Activated CD4-positive, alpha-beta T cell treated with anti-CD3 and anti-CD28 coated beads, Interleukin-2, amount 50 U/mL, for 16 hours (primary cell): Measurements from ENCODE around the gene DCLK3.

Source experiments
- DNase-seq: peaks from one replicate; pipeline ENCODE4 v3.0.0-alpha.2; 2020

The DCLK3 gene

DNA sequence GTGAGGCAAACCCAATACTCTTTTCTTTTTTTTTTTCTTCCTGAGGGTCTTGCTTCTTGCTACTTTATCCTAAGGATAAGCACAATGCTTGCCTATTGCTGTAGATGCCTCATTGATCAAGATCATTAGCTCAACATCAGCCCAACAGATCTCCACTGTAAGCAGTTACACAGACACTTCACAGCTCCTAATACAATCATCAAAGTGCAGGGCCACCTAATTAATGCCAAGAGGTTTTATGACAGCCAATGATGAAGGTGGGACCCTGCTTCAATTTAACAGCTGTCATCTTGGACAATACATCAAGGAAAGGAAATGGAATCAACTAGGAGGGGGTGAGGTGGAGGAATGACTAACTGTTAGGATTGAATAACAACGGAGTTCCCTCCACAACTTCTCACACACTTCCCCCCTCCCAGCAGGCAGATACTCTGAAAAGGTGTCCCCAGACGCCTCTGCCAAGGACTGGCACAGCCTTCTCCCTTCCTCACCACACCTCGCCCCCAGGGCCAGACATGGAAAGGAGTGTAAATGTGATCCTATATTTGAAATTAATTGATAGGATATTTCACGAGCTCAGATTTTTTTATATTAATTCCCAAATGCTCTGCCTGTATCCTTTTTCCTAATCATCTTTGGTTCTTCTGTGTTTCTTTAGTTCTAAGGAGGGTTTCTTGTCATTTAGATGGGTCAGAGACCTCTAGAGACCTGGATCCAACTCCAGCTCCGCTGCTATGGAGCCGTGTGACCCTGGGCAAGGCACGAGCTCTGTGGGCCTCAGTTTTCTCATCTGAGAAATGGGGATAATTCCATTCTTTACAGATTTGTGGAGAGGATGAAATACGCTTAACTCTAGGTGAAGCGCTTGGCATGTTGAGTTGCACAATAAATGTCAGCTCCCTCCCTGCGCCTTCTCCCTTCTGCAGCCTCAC, 1.2 kb downstream of the DCLK3 start:
- no peak for DNase-seq

DNA sequence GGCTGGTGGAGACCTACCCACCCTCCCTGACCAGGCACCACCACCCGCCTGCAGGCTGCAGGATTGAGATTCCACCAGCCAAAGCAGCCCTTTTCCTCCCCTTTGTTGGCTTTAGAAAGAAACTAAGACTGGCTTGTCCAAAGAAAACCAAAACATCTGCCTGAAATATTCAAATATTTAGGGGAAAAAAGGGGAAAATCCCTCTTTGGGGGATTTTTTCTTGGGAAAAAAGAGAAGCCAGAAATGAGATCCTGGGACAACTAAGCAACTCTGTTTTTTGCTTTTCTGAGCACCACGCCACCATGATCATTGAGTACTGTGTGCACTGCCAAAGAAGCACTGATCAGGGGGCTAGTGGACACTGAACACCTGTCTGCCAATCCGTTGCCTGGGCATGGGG, 2.6 kb downstream of the DCLK3 start:
- no peak for DNase-seq

DNA sequence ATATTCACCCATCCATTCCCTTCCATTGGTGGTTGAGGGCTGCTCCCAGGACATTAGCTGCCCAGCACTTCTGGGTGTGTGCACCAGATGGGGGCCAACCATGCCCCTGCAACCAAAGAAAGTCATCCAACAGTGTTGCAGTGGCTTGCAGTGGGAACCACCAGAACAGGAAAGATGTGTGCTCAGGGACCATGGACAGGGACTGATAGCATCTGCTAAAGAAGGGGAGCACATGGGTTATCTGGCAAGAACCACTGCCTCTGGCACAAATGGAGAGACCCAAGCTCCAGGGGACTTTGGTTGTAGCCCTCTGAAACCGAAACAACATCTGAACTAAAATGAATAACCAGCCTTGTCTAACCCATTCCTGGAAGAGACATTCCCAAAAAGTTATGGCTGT, 8.1 kb downstream of the DCLK3 start:
- no peak for DNase-seq

DNA sequence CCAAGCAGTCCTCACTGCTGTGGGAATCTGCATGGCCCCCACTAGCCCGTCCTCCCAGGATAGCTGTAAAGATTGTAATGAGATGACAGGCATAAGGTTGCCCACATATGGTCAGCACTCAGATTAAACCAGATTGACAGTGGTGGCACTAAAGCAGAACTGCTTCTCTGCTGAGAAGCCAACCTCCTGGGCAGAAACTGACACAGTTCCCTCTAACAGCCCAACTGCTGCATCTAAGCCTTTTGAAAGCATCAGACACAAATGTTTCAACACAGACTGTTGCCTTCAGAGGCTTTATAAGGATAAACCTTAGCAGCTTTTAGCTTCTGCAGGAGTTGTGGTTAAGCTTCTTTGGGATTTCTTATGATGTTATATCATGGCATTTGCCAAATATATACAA, 13.0 kb downstream of the DCLK3 start:
- DNase-seq: no peak

DNA sequence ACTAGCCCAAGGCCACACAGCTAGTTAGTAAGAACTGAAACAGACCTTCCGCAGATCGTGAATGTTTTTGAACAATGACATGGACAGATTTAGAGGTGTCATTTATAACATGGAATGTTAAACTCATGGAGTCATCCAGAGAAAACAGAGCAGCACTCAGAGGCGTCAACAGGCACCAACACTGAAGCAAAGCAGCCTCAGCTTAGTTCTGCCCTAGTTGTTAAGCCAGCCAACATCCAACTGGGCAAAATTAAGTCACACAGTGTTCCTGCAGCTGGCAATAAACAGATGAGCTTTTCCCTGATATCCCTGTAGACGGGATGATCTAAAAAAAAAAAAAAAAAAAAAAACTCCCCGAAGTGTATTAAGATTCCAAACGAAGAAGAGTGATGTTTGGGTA, 13.6 kb downstream of the DCLK3 start:
- no peak for DNase-seq

DNA sequence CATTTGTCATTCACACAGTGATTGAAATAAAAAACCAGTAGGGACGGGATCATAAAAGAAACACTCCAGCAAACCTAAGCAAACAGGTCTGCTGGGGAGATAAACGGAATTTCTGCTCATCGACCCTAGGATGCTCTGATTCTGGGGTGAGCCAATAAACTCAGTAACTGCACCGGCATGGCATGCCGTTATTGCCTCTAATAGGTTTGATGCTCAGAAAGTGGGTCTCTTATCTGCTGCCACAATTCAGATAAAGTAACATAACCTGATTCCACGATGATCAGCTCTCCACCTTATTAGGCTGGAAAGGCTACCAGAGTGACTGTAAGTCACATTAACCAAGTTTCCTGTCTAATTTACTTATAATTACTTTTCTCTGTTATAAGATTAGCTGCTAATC, 19.6 kb downstream of the DCLK3 start:
- no peak for DNase-seq

DNA sequence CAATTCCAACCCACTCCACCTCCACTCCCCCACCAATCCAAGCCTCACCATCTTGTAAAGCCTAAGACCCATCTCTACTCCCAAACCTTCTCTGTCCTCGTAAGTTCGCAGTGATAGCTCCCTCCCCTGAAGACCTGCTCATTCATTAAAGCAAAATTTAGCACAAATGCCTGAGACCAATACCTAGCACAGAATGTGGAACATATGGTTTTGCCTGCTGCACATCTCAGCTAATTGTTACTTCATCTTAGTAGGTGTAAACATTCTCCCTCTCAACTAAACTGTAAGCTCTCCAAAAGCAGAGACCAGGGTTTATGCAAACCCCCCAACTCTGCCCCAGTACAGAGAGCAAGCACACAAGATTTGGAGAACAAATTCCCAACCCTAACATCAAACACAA, 20.5 kb downstream of the DCLK3 start:
- no peak for DNase-seq

DNA sequence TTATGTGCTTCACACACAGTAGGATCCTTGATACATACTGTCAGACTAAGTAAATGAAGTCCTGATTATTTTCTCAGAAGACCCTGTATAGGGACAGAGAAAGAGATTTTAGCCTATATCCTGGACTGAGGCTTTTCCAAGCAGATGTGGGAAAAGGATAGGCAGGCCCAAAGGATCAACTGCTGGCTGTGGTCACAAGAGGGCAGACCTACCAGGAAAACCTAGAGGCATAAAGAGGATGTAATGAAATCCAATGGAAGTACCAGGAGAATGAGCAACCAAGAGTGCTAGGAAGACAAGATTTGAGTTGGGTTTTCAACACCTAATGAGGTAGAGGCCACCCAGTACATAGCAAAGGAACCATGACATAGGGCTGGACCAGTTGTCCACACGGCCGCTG, 23.1 kb downstream of the DCLK3 start:
- no peak for DNase-seq

DNA sequence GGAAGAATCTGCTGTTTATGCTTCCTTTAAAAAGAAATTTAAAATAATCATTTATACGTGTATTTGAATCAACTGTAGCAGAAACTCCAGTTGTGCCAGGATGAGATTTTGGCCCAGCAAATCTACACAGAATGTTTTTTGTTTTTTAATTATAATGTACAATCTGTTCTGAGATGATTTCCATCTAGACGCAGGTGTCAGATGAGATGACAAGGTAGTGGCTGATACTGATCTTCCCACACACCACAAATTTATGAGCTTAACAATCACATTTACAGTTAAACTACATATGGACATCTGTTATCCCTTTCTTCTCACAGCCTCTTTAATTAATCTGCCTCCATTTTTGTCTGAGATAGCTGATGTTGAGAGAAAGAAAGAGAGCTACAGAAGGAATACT, 23.6 kb downstream of the DCLK3 start:
- DNase-seq: no peak

DNA sequence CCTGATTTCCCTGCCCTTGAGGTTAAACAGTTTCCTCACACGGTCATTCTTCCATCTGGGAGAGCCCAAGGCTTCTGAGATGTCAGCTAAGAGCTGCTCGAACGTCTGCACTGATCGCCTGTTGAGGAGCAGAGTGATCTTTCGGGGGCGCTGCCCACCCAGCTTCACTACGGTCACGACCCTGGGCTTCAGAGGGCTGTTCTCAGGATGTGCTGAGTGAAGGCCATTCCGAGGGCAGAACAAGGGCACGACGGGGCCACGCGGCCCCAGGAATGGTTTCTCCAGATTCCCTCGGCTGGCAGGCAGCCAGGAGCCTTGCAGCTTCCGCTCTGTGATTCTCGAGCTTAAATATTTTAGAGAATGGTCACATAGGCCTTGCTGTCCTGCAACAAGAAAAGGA, 25.7 kb downstream of the DCLK3 start:
- DNase-seq: no peak

DNA sequence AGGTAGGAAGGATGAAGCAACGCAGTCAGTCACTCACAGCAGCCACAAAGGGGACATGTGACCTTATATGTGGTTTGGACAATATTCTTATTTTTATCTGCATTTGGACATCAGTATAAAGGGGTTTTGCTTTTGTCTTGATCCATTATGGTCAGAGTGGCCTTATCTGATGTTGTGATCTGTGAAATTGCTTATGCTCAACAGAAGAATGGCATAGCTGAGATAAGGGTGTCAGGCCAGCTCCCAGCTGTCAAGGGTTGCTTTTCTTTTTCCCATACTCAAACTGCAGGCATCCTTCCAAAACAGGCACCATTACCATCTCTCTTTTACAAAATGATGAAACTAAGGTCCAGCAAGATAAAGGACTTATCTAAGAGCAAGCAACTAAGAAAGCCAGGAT, 28.1 kb downstream of the DCLK3 start:
- no peak for DNase-seq

DNA sequence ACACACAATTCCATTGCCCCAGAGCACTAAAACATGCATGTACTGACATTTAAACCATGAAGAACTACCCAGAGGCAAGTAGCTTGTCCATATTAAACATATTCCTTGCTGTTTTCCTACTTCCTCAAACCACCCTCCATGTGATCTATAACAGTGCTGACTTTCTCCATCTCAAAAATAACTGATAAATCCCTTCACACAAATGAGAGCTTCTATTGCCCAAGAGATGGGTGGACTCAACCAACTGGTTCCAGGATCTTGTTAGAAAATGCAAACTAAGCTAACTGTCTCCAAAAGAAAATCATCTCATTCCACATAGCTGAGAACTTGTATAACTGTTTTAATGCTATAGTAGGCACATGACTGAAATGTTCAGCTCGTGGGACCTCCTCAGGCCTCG, 29.6 kb downstream of the DCLK3 start:
- no peak for DNase-seq

DNA sequence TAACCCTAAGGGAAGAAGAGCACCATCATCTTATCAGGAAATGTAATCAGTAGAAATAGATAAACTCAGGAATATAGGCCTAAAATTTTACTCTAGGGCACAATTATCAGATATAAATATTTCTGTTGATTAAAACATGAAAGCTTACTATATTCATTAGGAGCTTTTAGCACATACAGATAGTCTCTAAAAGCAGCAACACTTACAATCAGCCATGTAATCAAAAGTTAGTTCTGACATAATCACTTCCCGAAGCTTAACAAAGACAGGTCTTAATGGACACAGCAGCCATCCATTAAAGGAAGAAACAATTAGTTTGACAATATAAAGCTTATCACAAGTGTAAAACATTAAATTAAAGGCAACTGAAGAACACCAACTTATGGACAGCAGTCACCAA, 30.6 kb downstream of the DCLK3 start:
- DNase-seq: no peak

DNA sequence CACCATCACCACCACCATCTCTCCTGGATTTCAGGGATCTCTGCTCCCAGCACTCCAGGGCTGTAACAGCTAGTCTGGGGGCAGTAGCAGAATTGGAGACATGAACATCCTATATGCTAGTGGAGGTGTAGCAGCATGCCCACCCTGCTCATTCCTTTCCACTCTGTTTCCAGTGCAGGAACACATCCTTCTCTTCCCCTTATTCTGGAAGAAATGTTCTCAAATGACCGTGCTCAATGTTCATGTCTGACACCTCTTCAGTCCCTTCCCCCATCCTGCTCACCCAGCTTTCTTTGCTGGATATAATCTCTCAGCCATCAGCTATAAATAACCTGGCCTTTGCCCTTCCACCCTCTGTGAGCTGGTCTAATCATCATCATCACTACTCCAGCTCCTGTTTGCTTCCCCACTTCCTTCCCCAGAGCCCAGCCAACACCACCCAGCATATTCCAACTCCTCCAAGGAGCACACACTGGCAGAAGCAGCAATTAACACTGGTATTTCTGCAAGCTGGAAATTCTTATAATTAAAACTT, 31.1 kb downstream of the DCLK3 start:
- DNase-seq: no peak

DNA sequence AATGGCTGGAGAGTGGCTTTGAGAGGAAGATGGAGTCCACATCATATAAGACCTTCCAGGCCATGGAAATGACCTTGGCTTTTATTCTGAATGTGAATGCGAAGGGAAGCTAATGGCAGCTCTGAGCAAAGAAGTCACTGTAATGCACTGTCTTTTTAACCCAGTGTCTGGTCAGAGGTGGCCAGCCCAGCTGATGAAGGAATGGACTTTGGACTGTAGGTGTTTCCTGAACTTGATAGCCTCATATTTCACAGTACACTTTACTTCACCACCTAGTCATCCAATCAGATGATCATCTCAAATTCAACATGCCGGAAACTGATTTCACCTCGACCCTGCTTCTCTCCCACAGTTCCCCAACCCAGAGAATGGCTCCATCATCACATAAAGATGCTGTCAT, 33.4 kb downstream of the DCLK3 start:
- no peak for DNase-seq

DNA sequence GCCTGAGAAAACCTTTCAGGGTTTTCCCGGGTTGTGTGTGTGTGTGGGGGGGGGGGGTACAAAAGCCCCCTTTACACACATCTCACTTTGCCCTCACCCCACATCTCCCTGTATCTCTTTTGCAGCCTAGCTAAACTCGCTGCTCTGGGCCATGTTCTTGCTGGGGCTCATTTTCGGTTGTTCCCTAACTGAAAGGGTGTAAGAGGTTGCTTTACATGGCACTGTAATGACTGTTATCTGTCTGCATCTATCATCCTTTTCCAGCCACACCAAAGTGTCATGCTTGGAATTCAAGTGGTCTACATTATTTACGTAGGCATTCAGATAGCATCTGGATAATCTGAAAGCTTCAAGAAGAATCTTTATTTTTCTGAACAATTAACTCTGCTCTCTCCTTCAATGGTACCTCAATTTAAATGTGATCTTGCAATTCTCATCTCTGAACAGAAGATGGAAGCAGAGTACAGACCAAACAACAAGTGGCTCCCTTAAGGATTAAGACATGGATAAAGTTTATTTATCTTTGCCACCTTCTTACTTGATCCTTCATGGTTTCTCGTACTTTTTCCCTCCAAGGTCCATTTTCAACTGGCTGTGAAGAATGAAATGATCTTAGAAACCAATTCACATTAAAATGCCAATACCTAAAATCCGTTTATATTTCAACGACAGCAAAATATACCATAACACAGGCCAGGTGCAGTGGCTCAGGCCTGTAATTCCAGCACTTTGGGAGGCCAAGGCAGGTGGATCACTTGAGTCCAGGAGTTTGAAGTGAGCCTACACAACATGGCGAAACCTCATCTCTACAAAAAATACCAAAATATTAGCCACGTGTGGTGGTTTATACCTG, 34.9 kb downstream of the DCLK3 start:
- peak; percentile 31 for DNase-seq

DNA sequence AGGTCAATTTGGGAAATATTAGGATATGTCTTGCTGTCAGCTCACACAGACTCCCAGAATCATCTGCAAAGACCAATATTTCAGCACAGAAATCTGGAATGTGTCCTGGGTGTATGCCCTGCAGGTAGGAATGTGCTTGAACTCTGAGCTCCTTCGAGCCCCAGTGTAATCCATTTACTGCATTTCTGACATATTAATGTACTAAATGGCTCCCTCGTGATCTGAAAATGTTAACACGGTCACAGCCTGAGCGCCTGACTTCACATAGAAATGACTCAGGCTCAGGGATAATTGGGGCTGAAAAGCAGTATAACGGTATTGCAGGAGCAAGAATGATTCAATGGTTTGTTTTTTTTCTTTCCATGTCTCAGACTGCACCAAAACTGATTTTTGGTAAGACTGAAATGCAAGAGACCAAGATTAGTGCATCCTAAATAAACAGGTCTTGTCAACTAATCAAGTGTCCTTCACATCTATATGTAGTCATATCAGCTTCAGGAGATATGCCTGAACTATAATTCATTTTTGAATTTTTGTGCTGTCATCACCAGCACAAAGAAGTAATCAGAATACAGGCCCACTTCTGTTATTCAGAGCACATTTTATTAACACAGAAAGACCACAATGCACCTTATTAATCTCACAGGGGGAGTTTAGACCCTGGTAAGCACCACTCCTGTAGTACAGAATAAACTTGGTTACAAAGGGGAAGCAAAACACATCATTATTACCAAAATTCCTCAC, 49.8 kb downstream of the DCLK3 start:
- DNase-seq: no peak

DNA sequence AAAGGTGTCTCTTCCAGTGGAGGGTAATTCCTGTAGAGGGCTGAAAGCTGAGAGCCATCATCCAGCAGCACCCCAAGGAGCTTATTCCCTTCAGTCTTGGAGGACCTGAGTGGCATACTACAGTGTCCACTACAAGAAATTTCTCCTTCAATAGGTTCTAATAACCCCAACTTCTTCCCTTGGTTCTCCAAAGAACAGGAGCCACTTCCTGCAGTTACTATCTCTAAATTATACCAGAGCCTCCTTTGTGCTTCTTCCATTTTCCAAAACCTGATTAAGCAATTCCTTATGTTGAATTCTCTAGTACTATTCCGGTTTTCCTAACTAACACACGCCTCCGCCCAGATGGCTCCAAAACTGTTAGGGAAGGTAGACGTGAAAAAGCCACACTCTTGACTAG, 50.4 kb downstream of the DCLK3 start:
- DNase-seq: no peak

DNA sequence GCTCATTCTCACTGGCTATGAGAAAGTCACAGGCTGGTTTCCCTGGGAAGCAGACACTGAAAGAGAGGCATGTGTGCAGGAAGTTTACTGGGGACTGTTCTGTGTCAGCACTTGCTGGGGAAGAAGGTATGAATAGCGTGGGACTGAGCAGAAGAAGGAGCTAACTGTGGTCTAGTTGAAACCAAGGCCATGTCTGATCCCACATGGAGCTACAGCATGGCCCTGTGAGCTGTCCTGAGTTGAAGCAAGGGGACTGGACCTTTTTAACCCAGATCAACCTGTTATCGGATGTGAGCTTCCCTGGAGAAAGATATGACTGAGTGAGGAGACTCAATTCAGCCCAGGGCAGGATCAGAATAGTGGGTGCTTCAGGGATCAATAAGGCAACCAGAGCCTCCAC, 53.7 kb downstream of the DCLK3 start:
- DNase-seq: no peak

DNA sequence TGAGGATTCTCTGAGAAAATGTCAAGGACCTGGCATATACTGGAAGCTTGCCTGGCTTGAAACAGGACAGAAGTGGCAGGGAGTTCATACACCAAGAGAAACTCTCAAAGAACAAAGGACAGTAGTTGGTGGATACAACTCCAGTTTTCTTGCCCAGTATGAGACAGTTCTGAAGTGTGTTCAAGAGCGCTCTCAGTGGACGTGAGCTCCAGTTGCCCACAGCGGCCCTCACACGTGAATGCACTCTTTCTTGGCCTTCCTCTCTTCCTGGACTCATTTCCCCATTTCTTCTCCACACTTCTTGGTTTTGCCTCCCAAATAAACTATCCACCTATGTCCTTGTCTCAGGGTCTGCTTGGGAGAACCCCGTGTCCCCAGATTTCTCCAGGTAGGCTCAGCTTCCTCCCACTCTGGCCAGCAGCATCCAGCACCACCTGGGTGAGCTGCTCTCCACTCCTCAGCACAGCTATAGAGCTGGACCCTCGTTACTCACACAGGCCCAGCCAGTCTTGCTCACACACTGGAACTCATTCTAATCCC, 54.5 kb downstream of the DCLK3 start:
- no peak for DNase-seq

DNA sequence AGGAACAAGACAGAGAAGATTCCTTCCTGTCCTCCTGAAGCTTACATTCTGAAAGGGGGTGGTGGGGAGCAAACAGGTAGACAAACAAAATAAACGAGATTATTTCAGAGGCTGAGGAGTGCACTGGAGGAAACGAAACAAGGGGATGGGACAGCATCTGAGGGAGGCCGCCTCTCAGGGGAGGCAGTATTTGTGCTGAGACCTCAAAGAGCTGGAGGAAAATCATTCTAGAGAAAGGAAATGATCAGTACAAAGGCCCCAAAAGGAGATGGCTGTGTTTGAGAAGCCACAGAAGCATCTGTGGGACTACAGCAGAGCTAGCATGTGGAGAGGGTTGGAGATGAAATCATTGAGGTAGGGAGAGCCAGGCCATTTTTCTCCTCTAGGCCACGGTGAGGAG, 55.1 kb downstream of the DCLK3 start:
- DNase-seq: no peak

DNA sequence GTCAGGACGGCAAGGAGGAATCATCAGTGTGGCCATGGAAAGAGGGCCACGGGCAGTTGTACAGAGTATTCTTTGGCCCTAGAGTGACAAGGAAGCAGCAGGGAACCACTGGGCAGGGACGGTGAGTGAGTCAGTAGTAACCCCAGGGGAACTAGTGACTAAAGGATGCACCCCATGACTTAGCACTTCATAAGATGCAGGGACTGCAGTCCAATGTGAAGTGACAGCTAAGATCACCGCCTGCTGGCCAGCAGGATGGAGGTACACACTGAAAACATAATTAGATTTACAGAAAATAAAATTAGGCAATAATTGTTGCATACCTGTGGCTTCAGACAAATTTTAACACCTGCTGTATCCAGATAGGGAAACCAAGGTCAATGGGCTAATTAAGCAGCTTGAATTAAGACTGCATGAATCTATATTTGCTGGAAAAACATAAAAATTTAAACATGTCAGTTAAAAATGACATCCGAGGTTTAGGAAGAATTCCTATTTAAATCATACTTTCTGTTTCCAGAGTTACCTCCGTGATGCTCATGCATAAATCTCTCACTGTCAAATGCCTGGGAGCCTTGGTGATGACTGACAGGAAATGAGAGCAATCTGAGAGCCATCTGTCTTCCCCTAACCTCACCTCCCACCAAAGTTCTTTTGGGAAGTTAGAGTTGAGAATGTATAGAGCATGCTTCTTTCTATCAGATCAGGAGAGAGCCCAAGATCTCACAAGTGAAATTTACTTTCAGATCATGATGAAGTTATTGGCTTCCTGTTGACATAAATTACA, 56.5 kb downstream of the DCLK3 start:
- DNase-seq: no peak
